ENCODE data around the gene KRT85. TPM values are rescaled to one million over a fixed set of nuclear protein-coding genes. Genes with fewer than 3 reads are reported as not detected.

KRT85 gene
- polyA plus RNA-seq, 1 donor (not counting 4 experiments of a cell fraction or from before 2014, with no cell fraction given): not detected

- H3K4me2 ChIP-seq (ENCODE audit: control insufficient read depth, extremely low read depth, insufficient read depth, low read depth, low read length): no peak overlapping the region
- no peaks in the 10 kb centered on the region for H3K9me3 ChIP-seq (ENCODE audit: control insufficient read depth, low read depth, low read length)
- DNase-seq (ENCODE audit: low read depth, low spot score) (no peak), FAIRE-seq (peak; percentile 9)
- no peak overlapping the region for H3K9ac ChIP-seq (ENCODE audit: control insufficient read depth, extremely low read depth, insufficient read depth, low read length)
- H3K36me3 ChIP-seq (ENCODE audit: control insufficient read depth in 2 of 2, extremely low read depth in 1 of 2, insufficient read depth in 2 of 2, low read length in 2 of 2): no peaks in the 10 kb centered on the region
- no peaks in the 10 kb centered on the region for H3K79me2 ChIP-seq (ENCODE audit: control insufficient read depth, insufficient read depth, low read length)
- H3K4me1 ChIP-seq (ENCODE audit: control insufficient read depth, extremely low read depth, insufficient read depth, low read length): peaks cover 12% of the 10 kb centered on the region
- H4K20me1 ChIP-seq (ENCODE audit: control insufficient read depth, extremely low read depth, insufficient read depth, low read length): no peaks in the 10 kb centered on the region
- no peak overlapping the region for H3K4me3 ChIP-seq (ENCODE audit: control insufficient read depth in 2 of 3, extremely low read depth in 1 of 3, insufficient read depth in 2 of 3, low read depth in 1 of 3, low read length in 3 of 3)
- no peak for TF ChIP-seq EZH2 (IDR thresholded peaks at IDR 0.05; ENCODE audit: low read length)
- TF ChIP-seq, protein P1, sequence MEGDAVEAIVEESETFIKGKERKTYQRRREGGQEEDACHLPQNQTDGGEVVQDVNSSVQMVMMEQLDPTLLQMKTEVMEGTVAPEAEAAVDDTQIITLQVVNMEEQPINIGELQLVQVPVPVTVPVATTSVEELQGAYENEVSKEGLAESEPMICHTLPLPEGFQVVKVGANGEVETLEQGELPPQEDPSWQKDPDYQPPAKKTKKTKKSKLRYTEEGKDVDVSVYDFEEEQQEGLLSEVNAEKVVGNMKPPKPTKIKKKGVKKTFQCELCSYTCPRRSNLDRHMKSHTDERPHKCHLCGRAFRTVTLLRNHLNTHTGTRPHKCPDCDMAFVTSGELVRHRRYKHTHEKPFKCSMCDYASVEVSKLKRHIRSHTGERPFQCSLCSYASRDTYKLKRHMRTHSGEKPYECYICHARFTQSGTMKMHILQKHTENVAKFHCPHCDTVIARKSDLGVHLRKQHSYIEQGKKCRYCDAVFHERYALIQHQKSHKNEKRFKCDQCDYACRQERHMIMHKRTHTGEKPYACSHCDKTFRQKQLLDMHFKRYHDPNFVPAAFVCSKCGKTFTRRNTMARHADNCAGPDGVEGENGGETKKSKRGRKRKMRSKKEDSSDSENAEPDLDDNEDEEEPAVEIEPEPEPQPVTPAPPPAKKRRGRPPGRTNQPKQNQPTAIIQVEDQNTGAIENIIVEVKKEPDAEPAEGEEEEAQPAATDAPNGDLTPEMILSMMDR (optimal IDR thresholded peaks at IDR 0.05 in 1 of 3, IDR thresholded peaks at IDR 0.05 in 1 of 3, conservative IDR thresholded peaks at IDR 0.05 in 1 of 3; ENCODE audit: extremely low read depth in 1 of 3, insufficient read depth in 2 of 3, low read length in 3 of 3): no peak
- no peak overlapping the region for H3K27ac ChIP-seq (ENCODE audit: control insufficient read depth, insufficient read depth, low read length)
- dilution Hi-C loops (cut with MboI; ENCODE audit: extremely low pct_ligation_motif_present, low sequenced_read_pairs): no loop called here
- H3K27me3 ChIP-seq (ENCODE audit: control insufficient read depth, extremely low read depth, insufficient read depth, low read length): peaks cover 30% of the 10 kb centered on the region
- no peak overlapping the region for H2AFZ ChIP-seq (ENCODE audit: control insufficient read depth, low read length)
- H3K9me1 ChIP-seq (ENCODE audit: control insufficient read depth, extremely low read depth, insufficient read depth, low read length): no peaks in the 10 kb centered on the region
These were observed 56.0 kb downstream of the KRT85 start for GRCh38 chr12:52311285-52311648.

DNA sequence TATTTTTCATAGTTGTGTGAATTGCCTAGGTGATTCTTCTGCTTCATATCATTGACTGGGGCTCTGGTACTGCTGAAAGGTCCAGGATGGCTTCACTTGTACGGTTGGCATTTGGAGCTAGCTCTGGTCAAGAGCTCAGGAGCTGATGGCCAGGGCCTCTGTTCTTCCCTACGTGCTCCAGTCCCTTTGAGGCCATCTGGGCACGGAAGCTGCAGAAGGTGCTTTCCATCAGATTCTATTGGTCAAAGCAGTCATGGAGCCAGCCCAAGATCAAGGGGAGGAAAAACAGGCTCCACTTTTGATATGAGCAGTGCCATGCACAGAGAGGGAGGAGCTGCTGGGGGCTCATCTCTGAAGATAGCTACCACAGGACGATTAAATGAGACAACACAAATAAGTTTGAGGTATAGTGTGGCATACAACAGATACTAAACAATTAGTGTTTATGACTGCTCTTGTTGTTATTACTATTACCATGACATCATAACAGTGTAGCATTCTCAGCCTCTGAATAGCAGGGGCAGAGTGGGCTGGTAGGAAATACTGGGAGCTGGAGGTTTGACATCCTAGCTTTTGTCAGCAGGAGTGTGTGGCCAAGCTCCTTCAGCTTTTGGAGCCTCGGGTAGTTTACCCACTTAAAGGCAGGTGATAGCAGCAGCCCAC is 56.5 kb downstream of the KRT85 start:
- Histone ChIP-seq H3K27ac (ENCODE audit: control insufficient read depth, insufficient read depth, low read length) (no peak overlapping the region), H3K4me3 (ENCODE audit: control insufficient read depth in 2 of 3, extremely low read depth in 1 of 3, insufficient read depth in 2 of 3, low read depth in 1 of 3, low read length in 3 of 3) (no peak overlapping the region), H3K36me3 (ENCODE audit: control insufficient read depth in 2 of 2, extremely low read depth in 1 of 2, insufficient read depth in 2 of 2, low read length in 2 of 2) (no peaks in the 10 kb centered on the region), H3K9me3 (ENCODE audit: control insufficient read depth, low read depth, low read length) (no peaks in the 10 kb centered on the region), H3K9ac (ENCODE audit: control insufficient read depth, extremely low read depth, insufficient read depth, low read length) (no peak overlapping the region), H3K4me1 (ENCODE audit: control insufficient read depth, extremely low read depth, insufficient read depth, low read length) (peaks cover 12% of the 10 kb centered on the region), H3K27me3 (ENCODE audit: control insufficient read depth, extremely low read depth, insufficient read depth, low read length) (peaks cover 30% of the 10 kb centered on the region), H3K4me2 (ENCODE audit: control insufficient read depth, extremely low read depth, insufficient read depth, low read depth, low read length) (no peak overlapping the region), H3K79me2 (ENCODE audit: control insufficient read depth, insufficient read depth, low read length) (no peaks in the 10 kb centered on the region), H4K20me1 (ENCODE audit: control insufficient read depth, extremely low read depth, insufficient read depth, low read length) (no peaks in the 10 kb centered on the region), H3K9me1 (ENCODE audit: control insufficient read depth, extremely low read depth, insufficient read depth, low read length) (no peaks in the 10 kb centered on the region), H2AFZ (ENCODE audit: control insufficient read depth, low read length) (no peak overlapping the region)
- TF ChIP-seq, protein P1 (optimal IDR thresholded peaks at IDR 0.05 in 1 of 3, IDR thresholded peaks at IDR 0.05 in 1 of 3, conservative IDR thresholded peaks at IDR 0.05 in 1 of 3; ENCODE audit: extremely low read depth in 1 of 3, insufficient read depth in 2 of 3, low read length in 3 of 3): no peak
- TF ChIP-seq EZH2 (IDR thresholded peaks at IDR 0.05; ENCODE audit: low read length): no peak
- FAIRE-seq: no peak
- no peak for DNase-seq (ENCODE audit: low read depth, low spot score)
- dilution Hi-C loops (cut with MboI; ENCODE audit: extremely low pct_ligation_motif_present, low sequenced_read_pairs): no loop called here

Other genes with a start within 250 kb of the KRT85 start
- 3.3 to 7.2 TPM (median 4.1 TPM) in 3 replicates for gene KRT80, start 175.5 kb downstream of the KRT85 start, polyA plus RNA-seq
- gene KRT7, start 134.2 kb downstream of the KRT85 start, polyA plus RNA-seq: 112 to 224 TPM (median 117 TPM) in 3 replicates
- gene KRT86, start 92.8 kb downstream of the KRT85 start, polyA plus RNA-seq: 0.03 TPM in 1 of 3 replicates, not detected in the others
- gene KRT81, start 75.9 kb downstream of the KRT85 start, polyA plus RNA-seq: 0.03 to 0.15 TPM in 2 of 3 replicates, not detected in the other
- gene KRT83, start 46.1 kb downstream of the KRT85 start, polyA plus RNA-seq: not detected in 3 replicates
- gene KRT84, start 18.2 kb upstream of the KRT85 start, polyA plus RNA-seq: 0.05 to 0.13 TPM (median 0.10 TPM) in 3 replicates
- 0.03 TPM in 1 of 3 replicates, not detected in the others for gene KRT82, start 38.9 kb upstream of the KRT85 start, polyA plus RNA-seq
- 59.4 to 151 TPM (median 60.5 TPM) in 3 replicates for gene KRT75, start 66.9 kb upstream of the KRT85 start, polyA plus RNA-seq
- 1,722 to 4,902 TPM (median 2,016 TPM) in 3 replicates for gene KRT6B, start 84.7 kb upstream of the KRT85 start, polyA plus RNA-seq
- gene KRT6C, start 106.3 kb upstream of the KRT85 start, polyA plus RNA-seq: 203 to 1,358 TPM (median 357 TPM) in 3 replicates
- gene KRT6A, start 125.8 kb upstream of the KRT85 start, polyA plus RNA-seq: 10,395 to 23,012 TPM (median 12,338 TPM) in 3 replicates
- 14,274 to 15,814 TPM (median 15,322 TPM) in 3 replicates for gene KRT5, start 152.9 kb upstream of the KRT85 start, polyA plus RNA-seq
- gene KRT71, start 185.7 kb upstream of the KRT85 start, polyA plus RNA-seq: not detected in 3 replicates
- gene KRT74, start 206.4 kb upstream of the KRT85 start, polyA plus RNA-seq: 0.10 to 0.36 TPM (median 0.17 TPM) in 3 replicates
- not detected in 3 replicates for gene KRT72, start 234.0 kb upstream of the KRT85 start, polyA plus RNA-seq

All from keratinocyte (primary cell).